ENCODE measurements around the gene VPS13D. TPM values are rescaled to one million over a fixed set of nuclear protein-coding genes. Genes with fewer than 3 reads are reported as not detected.

VPS13D gene
- total RNA-seq, 1 donor from 2014 or later: 88.9 TPM

DNA sequence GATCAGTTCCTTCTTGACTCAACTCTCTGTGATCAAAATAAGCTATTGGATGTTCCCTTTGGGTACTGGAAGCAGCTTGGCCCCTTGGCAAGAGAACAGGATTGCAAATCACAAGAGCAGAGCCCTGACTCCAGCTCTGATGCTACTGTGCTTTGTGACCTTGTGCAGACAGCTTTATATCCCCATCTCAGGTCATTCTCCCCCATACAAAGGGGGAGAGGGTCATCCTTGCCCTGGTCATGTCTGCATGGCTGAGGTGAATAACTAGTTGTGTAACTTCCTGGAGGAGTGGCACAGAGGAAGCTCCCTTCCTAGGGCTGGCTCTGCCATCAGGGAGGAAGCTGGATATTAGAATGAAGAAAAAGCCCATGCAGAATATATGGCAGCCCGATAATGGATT lies 245.3 kb downstream of the VPS13D start:
- no peaks in the 10 kb centered on the region for H3K36me3 ChIP-seq
- H3K27me3 ChIP-seq: no peaks in the 10 kb centered on the region
- H3K4me1 ChIP-seq: peaks cover 83% of the 10 kb centered on the region
- H3K4me3 ChIP-seq: no peak overlapping the region
- TF ChIP-seq, protein P1, sequence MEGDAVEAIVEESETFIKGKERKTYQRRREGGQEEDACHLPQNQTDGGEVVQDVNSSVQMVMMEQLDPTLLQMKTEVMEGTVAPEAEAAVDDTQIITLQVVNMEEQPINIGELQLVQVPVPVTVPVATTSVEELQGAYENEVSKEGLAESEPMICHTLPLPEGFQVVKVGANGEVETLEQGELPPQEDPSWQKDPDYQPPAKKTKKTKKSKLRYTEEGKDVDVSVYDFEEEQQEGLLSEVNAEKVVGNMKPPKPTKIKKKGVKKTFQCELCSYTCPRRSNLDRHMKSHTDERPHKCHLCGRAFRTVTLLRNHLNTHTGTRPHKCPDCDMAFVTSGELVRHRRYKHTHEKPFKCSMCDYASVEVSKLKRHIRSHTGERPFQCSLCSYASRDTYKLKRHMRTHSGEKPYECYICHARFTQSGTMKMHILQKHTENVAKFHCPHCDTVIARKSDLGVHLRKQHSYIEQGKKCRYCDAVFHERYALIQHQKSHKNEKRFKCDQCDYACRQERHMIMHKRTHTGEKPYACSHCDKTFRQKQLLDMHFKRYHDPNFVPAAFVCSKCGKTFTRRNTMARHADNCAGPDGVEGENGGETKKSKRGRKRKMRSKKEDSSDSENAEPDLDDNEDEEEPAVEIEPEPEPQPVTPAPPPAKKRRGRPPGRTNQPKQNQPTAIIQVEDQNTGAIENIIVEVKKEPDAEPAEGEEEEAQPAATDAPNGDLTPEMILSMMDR (IDR thresholded peaks at IDR 0.05): no peak
- H3K9me3 ChIP-seq: no peaks in the 10 kb centered on the region
- H3K27ac ChIP-seq: peak overlapping the region; percentile 68
- intact Hi-C loops (cut with DNase I): no loop called here
- no peak for DNase-seq (ENCODE audit: extremely low spot score in 2 of 2)

DNA sequence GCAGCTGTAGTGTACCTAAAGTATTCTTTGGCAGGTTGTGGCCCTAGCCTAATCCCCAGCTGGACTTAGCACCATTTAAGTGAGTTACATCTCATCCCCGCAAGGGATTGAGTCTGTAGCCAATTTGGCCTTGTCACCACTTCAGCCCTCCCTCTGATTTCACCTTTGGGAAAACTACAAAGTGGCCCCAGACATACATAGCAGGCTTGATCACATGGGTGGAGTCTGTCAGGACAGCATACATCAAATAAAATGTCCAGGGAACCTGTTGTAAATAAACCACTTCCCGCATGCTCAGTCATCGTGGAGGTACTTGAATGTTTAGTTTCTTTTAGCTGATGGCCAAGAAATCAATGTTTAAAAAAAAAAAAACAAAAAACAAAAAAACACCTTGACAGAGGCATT lies 245.7 kb downstream of the VPS13D start:
- TF ChIP-seq POLR2A (IDR thresholded peaks at IDR 0.05) (no peak), POLR2AphosphoS5 (IDR thresholded peaks at IDR 0.05; ENCODE audit: insufficient read depth in 1 of 2, low read depth in 1 of 2) (peak in 1 of 2 donors; percentile 12)
- TF ChIP-seq, protein P1 (IDR thresholded peaks at IDR 0.05): no peak
- DNase-seq (ENCODE audit: extremely low spot score in 2 of 2): no peak
- no peak overlapping the region for H3K4me3 ChIP-seq
- H3K27ac ChIP-seq: peak overlapping the region; percentile 68
- H3K27me3 ChIP-seq: no peaks in the 10 kb centered on the region
- no peaks in the 10 kb centered on the region for H3K36me3 ChIP-seq
- peaks cover 84% of the 10 kb centered on the region for H3K4me1 ChIP-seq
- intact Hi-C loops (cut with DNase I): no loop called here
- no peaks in the 10 kb centered on the region for H3K9me3 ChIP-seq

DNA sequence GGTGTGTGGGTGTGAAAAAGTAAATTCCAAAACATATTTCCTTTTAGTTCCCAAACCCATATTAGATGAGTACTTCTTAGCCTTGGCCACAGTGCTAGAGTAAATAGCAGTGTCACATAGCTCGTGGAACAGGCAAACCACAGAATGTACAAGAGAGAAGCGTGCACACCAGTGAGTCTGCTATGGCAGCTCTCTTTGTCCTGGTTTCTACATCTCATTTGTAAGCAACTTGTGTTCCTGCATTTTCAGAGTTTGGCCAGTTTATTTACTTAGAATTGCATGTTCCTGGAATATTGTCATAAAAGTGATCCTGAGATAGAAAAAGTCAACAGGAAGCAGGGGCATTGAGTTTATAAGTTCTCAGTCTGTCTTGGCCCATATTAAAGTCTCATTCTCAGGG lies 246.1 kb downstream of the VPS13D start:
- no peaks in the 10 kb centered on the region for H3K36me3 ChIP-seq
- H3K27ac ChIP-seq: peak overlapping the region; percentile 68
- H3K4me1 ChIP-seq: peaks cover 89% of the 10 kb centered on the region
- H3K9me3 ChIP-seq: no peaks in the 10 kb centered on the region
- DNase-seq (ENCODE audit: extremely low spot score in 2 of 2): no peak
- TF ChIP-seq, protein P1 (IDR thresholded peaks at IDR 0.05): no peak
- TF ChIP-seq POLR2A (IDR thresholded peaks at IDR 0.05): no peak
- no peak for TF ChIP-seq POLR2AphosphoS5 (IDR thresholded peaks at IDR 0.05; ENCODE audit: insufficient read depth in 1 of 2, low read depth in 1 of 2)
- no peaks in the 10 kb centered on the region for H3K27me3 ChIP-seq
- intact Hi-C loops (cut with DNase I): no loop called here
- H3K4me3 ChIP-seq: no peak overlapping the region

DNA sequence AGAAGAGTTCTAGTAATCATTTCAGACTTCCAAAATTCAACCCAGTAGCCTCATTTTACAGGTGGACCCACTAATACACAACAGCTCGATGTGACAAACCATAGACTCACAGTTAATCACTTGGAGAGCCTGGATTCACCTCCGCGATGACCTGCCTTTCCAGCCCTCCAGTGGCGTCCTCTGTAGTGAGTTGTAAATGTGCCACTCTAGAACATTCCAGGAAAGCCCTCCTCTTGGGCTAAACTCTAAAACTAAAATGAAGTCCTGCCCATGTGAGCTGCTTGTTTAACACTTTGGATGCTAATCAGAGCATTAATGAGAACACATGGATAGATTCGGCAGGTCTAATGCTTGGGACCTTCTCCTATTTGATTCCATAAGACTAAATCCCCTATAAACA lies 247.5 kb downstream of the VPS13D start:
- H3K4me1 ChIP-seq: peaks cover 96% of the 10 kb centered on the region
- intact Hi-C loops (cut with DNase I): no loop called here
- H3K9me3 ChIP-seq: no peaks in the 10 kb centered on the region
- TF ChIP-seq, protein P1 (IDR thresholded peaks at IDR 0.05): no peak
- TF ChIP-seq POLR2A (IDR thresholded peaks at IDR 0.05): no peak
- TF ChIP-seq POLR2AphosphoS5 (IDR thresholded peaks at IDR 0.05; ENCODE audit: insufficient read depth in 1 of 2, low read depth in 1 of 2): no peak
- no peak overlapping the region for H3K4me3 ChIP-seq
- DNase-seq (ENCODE audit: extremely low spot score in 2 of 2): no peak
- H3K36me3 ChIP-seq: no peaks in the 10 kb centered on the region
- H3K27ac ChIP-seq: peak overlapping the region; percentile 76
- no peaks in the 10 kb centered on the region for H3K27me3 ChIP-seq

DNA sequence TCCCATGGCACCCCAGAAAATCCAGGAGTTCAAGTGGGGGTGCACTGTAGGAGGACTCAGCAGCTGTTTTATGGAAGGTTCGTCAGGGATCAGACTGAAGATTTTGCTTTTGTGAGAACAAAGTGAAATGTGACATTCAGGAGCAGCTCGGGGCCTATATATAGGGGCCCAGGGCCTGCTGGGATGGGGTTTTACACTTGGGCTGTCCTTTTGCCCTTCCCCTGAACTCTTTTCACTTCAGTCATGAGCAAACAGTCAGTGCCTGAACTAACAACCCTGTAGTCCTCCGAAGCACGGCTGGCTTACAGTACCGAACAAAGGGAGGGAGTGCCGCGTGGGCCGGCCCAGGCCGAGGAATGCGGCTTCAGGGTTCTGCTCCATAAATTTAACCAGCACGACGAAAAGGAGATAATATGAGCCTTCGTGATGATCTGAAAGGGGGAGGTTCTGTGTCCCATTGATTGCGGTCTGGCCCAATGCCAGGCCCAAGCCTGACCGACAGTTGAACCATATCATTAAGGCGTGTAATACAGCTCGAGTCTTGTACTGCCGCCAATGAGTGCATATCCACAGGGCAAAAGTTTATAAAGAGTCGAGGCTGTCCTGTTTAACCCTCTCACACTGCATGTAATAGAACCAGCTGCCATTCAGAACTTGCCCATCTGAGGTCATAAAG lies 248.2 kb downstream of the VPS13D start:
- peaks cover 89% of the 10 kb centered on the region for H3K4me1 ChIP-seq

More for the DNA sequence above, 248.2 kb downstream of the VPS13D start:
- Histone ChIP-seq H3K9me3 (no peaks in the 10 kb centered on the region), H3K4me3 (no peak overlapping the region), H3K27ac (peak overlapping the region; percentile 76), H3K27me3 (no peaks in the 10 kb centered on the region), H3K36me3 (no peaks in the 10 kb centered on the region)
- no peak for DNase-seq (ENCODE audit: extremely low spot score in 2 of 2)
- intact Hi-C loops (cut with DNase I): no loop called here
- TF ChIP-seq, protein P1 (IDR thresholded peaks at IDR 0.05): no peak
- TF ChIP-seq POLR2A (IDR thresholded peaks at IDR 0.05): no peak
- peak; percentile 85 to 91 for TF ChIP-seq POLR2AphosphoS5 (IDR thresholded peaks at IDR 0.05; ENCODE audit: insufficient read depth in 1 of 2, low read depth in 1 of 2)

Measured in vagina (tissue), 2 donors.